SKM-1 treated with dmso at 0.1 percent for 144 hours (cell line): Measurements from ENCODE around the gene SERPINE2.

Experiments
- DNase-seq: peaks from one replicate; lab custom pipeline; 2025; ENCODE audit not compliant: unreplicated experiment; lab: John Stamatoyannopoulos, UW

SERPINE2 gene

GRCh38 chr2:224055101-224055500, 16.0 kb upstream of the SERPINE2 start:
- no peak for DNase-seq

DNA sequence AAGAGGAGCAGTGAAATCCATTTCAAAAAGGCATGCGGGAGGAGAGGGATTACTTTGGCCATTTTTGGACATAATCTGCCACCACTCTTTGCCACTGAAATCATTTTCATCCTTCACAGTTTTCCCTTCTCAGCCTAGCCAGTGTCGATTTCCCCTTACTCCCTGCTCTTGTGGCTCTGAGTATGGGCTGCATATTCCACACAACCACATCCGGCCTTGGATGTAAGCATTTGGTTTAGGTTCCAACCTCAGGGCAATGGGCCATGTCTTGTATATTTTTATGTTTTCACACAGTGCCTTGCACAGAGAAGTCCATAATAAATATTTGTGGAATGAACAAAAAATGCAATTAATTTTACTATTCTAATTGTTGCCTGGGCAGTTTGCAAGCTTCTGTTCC, 7.7 kb upstream of the SERPINE2 start:
- DNase-seq: no peak

DNA sequence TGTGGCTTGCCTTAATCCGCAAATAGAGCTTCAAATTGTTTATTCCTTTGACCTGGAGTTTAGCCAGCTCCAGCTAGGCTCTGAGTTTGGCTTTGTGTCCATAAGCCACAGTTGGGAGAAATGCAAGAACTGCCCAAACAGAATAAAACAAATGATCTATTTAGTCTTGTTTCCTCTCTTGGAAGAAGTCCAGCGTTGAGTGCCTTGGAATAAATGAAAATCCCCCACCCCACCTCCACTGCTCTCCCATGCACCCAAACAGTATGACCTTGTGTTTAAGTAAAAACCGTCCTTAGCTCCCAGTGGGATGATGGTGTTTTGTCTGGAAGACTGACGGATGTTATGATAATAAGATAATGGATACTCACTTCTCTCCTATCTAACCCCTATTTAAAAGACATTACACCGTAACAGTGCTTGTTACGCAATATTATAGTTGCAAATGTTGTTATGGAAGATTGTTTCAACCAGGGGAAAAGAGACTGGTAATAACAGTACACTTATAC, 3.2 kb upstream of the SERPINE2 start:
- DNase-seq: no peak

GRCh38 chr2:224041554-224041953, 2.5 kb upstream of the SERPINE2 start:
- DNase-seq: no peak

- no peak for DNase-seq
Observed at GRCh38 chr2:224040753-224041152, 1.7 kb upstream of the SERPINE2 start.

GRCh38 chr2:224039770-224040440, 819 bp upstream of the SERPINE2 start:
- no peak for DNase-seq

GRCh38 chr2:224038830-224039079, 331 bp downstream of the SERPINE2 start:
- no peak for DNase-seq

DNA sequence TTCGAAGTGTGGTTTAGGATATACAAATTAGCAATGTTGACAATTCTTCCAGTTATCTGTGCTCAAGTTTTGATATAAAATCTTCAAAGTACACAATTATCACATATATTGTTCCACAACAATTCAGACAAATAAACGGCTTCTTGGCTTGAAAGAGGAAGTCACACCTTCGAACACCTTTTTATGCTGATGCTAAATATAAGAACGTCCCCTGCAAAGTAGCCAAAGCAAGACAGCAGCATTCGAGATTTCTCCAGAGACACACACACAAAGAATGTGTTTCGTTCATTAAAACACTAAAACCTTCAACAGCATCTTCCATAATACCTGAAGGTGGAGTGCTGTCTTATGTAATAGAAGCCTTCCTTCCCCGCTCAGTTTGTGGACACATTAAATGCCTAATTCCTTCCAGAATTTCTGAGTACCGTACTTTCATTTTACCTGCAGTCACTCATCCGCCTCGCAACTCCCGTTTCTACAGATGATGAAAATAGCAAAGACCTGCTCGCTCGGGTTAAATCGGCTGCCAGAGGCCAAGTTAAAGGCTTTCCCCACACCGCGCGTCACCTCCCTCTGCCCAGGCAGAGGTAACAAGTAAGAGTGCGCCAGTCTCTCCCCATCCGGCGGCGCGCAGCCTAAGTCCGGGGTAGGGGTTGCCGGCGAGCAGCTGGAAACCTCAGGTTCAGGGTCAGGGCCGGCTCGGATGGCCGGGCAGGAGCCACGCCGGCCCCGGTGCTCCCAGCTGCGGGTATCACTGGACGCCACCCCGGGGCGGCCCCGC, 847 bp downstream of the SERPINE2 start:
- DNase-seq: no peak

DNA sequence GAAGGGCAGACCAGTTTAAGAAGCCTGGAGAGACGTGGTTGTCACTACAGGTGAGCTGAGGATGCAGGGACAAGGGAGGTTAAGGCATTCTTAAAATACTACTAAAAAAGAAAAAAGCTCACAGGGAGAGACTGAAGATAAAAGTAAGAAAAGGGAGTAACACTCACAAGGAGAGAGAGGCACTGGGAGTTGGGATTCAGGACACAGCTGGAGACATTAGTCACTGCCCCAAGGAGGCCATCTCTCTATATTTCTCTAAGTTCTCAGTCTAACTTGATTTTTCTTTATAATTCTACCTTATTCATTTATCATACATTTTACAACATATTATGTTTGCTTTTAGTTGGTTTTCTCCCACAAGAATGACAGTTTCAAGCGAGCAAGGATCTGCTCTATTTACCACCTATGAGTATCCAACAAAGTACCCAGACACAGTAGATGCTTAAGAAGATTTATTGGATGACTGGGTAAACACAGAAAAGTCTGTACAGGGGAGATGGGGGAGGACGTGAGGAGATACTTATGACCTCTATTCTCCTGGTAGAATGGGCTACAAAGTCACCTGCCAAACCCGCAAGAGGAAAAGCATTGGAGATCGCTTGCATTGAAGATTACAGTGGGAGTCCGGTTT, 2.2 kb downstream of the SERPINE2 start:
- no peak for DNase-seq

- DNase-seq: no peak
Observed at GRCh38 chr2:224034017-224034416, 5.1 kb downstream of the SERPINE2 start.

DNA sequence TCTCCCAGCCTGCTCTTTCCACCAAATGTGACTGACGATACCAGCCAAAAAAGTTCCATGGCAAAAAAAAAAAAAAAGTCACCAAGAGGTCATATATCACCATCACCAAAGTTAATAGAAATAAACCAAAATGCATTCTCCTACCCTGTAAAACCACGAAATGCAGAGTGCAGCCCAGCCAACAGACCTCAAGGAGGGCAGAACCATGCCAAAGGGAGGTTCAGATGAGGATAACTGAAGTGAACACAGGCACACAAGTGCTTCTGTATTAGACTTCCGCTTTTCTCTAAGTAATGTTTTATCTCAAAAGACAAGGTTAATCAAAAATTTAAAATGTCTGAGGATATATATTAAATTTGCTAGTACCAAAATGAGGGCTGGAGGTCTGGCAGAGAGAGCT, 5.5 kb downstream of the SERPINE2 start:
- DNase-seq: peak; percentile 65

DNA sequence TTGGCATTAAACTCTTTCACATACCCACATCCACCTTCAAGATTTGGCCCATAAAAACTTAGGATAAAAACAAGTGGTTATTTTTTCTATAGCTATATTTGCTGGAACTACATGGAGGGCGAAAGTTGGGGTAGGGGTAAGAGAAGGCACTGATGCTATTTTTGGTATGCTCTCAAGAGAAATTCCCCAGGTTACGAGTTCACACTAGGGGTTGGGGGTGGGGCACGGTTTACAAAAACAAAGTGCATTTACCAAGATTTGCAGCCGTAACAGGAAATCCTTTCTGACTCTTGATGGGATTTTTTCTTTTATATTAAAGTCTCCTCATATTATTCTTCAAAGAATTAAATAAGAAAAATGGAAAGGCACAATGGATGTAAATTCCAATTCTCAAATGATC, 6.8 kb downstream of the SERPINE2 start:
- DNase-seq: no peak

DNA sequence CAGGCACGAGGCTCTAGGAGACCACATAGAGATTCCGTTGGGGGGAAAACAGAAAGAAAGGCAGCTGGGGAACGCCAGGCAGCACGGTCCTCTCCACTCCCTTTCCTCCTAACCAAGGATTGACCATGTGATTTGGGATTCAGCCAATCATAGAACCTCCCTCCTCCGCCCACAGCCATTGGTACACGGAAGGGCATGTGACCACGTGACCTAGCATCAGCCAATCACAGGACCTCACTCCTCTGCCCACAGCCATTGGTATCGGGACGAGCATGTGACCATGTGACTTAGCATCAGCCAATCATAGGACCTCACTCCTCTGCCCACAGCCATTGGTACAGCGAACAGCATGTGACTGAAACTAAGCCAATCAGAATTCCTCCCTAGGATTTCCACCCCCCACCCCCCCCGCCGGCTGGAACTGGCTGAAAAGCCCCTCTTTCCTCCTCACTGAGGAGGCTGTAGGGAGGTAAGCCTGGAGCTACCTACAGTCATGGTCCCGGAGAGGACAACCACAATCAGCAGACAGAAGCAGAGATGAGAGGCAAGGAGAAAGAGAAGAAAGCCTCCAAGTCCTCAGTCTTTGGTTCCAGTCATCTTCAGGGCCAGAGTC, 7.6 kb downstream of the SERPINE2 start:
- DNase-seq: no peak

- DNase-seq: peak; percentile 25
Observed at GRCh38 chr2:224030786-224031185, 8.3 kb downstream of the SERPINE2 start.

DNA sequence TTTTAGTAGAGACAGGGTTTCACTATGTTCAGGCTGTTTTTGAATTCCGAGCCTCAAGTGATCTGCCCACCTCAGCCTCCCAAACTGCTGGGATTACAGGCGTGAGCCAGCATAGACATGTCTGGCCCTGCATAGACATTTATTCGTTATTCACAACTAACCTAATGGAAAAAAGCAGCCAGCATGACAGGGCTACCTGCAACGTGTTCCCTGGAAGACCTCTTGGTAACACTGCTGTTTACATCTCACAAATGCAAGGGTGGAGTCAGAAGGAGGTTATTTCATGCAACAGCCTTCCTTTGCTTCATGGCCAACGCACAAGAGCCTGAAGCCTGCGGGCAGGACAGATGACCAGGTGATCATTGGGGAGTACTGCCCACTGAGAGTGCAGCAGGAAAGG, 9.2 kb downstream of the SERPINE2 start:
- no peak for DNase-seq

- no peak for DNase-seq
Observed at GRCh38 chr2:224027931-224028330, 11.2 kb downstream of the SERPINE2 start.

DNA sequence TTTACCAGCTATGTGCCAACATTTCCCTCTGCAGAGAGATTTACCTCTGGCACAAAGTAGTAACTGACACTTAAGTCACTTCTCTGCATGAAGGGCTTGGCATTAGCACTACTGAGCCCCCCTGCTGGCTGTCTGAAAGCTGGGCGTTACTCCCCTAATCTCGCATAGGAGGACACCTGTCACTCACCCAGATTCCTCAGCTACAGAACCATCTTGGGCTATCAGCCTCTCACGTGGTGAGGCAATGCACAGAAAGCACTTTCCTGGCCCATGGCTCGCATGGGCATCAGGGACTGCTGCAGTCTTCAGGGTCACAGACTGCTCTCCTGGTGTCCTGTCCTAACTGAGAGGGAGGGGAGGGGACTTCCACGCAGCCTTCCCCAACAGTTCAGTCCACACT, 12.0 kb downstream of the SERPINE2 start:
- no peak for DNase-seq

DNA sequence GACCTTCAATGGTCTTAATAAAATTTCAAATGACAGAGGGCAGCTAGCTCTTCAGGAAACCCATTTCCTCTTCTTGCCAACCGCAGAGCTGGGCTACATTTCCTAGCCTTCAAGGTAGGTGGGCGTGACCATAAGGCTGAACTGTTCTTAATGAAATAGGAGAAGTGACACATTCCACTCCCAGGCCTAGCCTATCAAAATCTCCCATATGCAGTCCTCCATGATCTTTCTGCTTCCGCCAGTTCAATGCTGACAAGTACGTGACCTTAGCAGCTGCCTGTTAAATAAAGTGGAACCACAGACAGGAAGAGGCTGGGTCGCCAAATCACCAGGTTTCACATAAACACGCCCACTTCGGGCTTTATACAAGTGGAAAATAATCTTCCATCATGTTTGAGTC, 13.2 kb downstream of the SERPINE2 start:
- peak; percentile 98 for DNase-seq

- no peak for DNase-seq
Observed at GRCh38 chr2:224024270-224024669, 14.8 kb downstream of the SERPINE2 start.

DNA sequence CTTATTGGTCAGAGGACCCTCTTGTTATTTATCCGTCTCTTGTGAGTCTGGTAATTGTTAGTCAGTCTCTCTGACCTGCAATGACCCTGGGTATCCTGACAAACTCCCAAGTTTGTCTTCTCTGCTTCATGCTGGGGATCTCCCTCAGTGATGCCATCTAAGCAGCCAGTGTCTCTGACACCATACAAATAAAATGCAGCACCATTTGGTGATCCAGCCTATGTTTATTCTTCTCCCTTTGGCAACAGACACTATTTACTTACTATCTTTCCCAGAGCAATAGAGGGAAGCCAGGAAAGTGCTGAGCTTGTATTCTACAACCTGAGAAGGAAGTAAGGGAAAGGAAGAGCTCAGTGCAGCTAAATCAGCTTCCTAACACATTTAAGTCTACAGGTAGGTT, 15.9 kb downstream of the SERPINE2 start:
- no peak for DNase-seq

- DNase-seq: no peak
Observed at GRCh38 chr2:224022486-224022885, 16.6 kb downstream of the SERPINE2 start.

- no peak for DNase-seq
Observed at GRCh38 chr2:224020523-224020922, 18.6 kb downstream of the SERPINE2 start.
